Right lobe of liver (tissue), 6 donors: Measurements from ENCODE around the gene FBXO31. TPM values are rescaled to one million over a fixed set of nuclear protein-coding genes. Genes with fewer than 3 reads are reported as not detected.

Experiments
- ATAC-seq, 4 donors: fragments of 200-7000 bp; cut with Tn5 transposase; one replicate each; pipeline ENCODE4 v1.9.1; 2020; ENCODE audit warnings: mild to moderate bottlenecking in 4 of 4, moderate library complexity in 4 of 4
- DNase-seq, 3 donors: peaks; one replicate each; pipeline ENCODE4 v3.0.0-alpha.2; 2020
- H3K27ac ChIP-seq, 3 donors: fragments of 200-600 bp; one replicate each; pipeline ENCODE4 v1.8.0; 2022
- H3K27me3 ChIP-seq, 2 donors: fragments of 200-600 bp; one replicate each; pipeline ENCODE4 v1.8.0; 2022
- H3K36me3 ChIP-seq, 4 donors: fragments of 200-600 bp; sonication (generic) in 1 of 4; one replicate each; pipeline versions ENCODE4 v1.5.1 to v1.8.0; 2017 to 2022; ENCODE audit warnings: control low read depth in 1 of 4
- H3K4me1 ChIP-seq, 4 donors: fragments of 200-600 bp; sonication (generic) in 1 of 4; one replicate each; pipeline versions ENCODE4 v1.5.1 to v1.8.0; 2017 to 2022; ENCODE audit warnings: control low read depth in 1 of 4
- H3K4me3 ChIP-seq, 3 donors: fragments of 200-600 bp; one replicate each; pipeline ENCODE4 v1.8.0; 2022
- H3K9me3 ChIP-seq, 4 donors: fragments of 200-600 bp; sonication (generic) in 1 of 4; one replicate each; pipeline versions ENCODE4 v1.5.1 to v1.8.0; 2017 to 2022; ENCODE audit warnings: control low read depth in 1 of 4
- POLR2A ChIP-seq: fragments of 450-650 bp; IDR thresholded peaks from one replicate; pipeline ENCODE4 v1.6.1; 2017; ENCODE audit warnings: antibody characterized with exemption, mild to moderate bottlenecking
- WGBS: methylation state at CpG from one replicate; pipeline ENCODE4 v1.1.6; 2018; ENCODE audit warnings: low coverage, low lambda C conversion rate; ENCODE audit not compliant: insufficient coverage; ENCODE audit errors: missing lambda C conversion rate; 5-methylcytosine and 5-hydroxymethylcytosine counted together
- intact Hi-C, 2 donors: fragments of 100-400 bp; cut with DNase I; formaldehyde crosslinking; loops; one replicate each; pipeline versions ENCODE4 v1.11.2 to v1.14.1; 2022
- total RNA-seq, 6 experiments: library from RNA; depleted of rRNA in 2 of 6; stranded (reverse); fragments of >200 nt in 2 of 6; fragmentation: NEBNext Ultra II Directional in 3 of 6; extraction: Animal tissue kit (Norgen Biotek cat#: 25700) in 3 of 6; gene quantifications; one replicate each; pipeline versions ENCODE4 v1.1.0 to v1.2.4, GENCODE V29; 2016 to 2023
- TF ChIP-seq, protein P1 (sequence below), 4 donors: fragments of 200-600 bp in 3 of 4; fragments of 450-650 bp in 1 of 4; IDR thresholded peaks; one replicate each; pipeline versions ENCODE4 v1.5.1 to v1.8.0; 2016 to 2022; ENCODE audit warnings: antibody characterized with exemption in 4 of 4, mild to moderate bottlenecking in 2 of 4
- donor health status: DM: no; HTN: yes; CAD: no.
- donor health status: DM: no; HTN: no; CAD: no.
- donor health status: DM: no; HTN: no; CAD: no.
- donor health status: DM: no; HTN: yes; CAD: no.
- donor health status: DM: no; HTN: yes; CAD: no.

The FBXO31 gene
- total RNA-seq, 6 experiments from 2014 or later: 20.6 to 56.9 (median 31.1) TPM

- DNase-seq (peak in 1 of 3 donors; percentile 39), ATAC-seq (no peak)
- no CpG with 5 or more reads among the region's 7 CpGs for WGBS
- Histone ChIP-seq H3K9me3 (no peaks in the 10 kb centered on the region), H3K4me1 (no peaks in the 10 kb centered on the region), H3K36me3 (no peaks in the 10 kb centered on the region), H3K27ac (no peak overlapping the region), H3K27me3 (no peaks in the 10 kb centered on the region), H3K4me3 (no peak overlapping the region)
- intact Hi-C loops: no loop called here
- TF ChIP-seq, protein P1, sequence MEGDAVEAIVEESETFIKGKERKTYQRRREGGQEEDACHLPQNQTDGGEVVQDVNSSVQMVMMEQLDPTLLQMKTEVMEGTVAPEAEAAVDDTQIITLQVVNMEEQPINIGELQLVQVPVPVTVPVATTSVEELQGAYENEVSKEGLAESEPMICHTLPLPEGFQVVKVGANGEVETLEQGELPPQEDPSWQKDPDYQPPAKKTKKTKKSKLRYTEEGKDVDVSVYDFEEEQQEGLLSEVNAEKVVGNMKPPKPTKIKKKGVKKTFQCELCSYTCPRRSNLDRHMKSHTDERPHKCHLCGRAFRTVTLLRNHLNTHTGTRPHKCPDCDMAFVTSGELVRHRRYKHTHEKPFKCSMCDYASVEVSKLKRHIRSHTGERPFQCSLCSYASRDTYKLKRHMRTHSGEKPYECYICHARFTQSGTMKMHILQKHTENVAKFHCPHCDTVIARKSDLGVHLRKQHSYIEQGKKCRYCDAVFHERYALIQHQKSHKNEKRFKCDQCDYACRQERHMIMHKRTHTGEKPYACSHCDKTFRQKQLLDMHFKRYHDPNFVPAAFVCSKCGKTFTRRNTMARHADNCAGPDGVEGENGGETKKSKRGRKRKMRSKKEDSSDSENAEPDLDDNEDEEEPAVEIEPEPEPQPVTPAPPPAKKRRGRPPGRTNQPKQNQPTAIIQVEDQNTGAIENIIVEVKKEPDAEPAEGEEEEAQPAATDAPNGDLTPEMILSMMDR (IDR thresholded peaks at IDR 0.05): no peak
- no peak for TF ChIP-seq POLR2A
Observed at GRCh38 chr16:87303431-87303930, 80.1 kb downstream of the FBXO31 start.

DNA sequence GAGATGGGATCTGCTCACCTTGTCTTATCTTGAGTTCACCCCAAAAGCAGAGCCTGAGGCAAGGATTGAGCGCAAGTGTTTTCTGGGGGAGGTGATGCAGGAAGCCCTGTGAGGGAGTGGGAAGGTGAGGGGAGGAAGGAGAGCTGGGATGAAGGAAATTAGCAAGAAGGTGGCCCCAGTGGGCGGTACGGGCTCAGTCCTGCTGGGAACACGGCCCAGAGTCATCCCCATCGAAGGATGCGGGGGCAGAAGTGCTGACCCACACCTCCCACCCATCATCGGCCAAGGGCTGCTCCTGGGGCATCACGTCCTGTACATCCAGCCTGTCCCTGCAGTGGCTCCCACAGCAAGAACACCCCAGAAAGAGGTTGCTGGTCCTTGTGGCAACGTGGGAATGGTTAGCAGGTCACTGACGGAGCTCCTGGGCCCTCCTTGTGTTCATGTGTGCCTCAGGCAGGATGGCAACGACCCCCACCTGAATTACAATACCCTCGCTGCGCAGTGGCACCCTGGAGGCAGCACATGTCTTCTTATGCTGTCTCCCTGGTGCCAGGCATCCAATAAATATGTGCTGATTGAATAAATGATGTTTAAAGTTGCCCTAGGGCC, 84.6 kb downstream of the FBXO31 start:
- WGBS: 0% methylated on average over 1 of the region's 13 CpGs
- intact Hi-C loops: no loop called here
- no peak overlapping the region for H3K4me3 ChIP-seq
- ATAC-seq: no peak
- no peaks in the 10 kb centered on the region for H3K4me1 ChIP-seq
- H3K27me3 ChIP-seq: no peaks in the 10 kb centered on the region
- no peak overlapping the region for H3K27ac ChIP-seq
- H3K9me3 ChIP-seq: no peaks in the 10 kb centered on the region
- no peak for TF ChIP-seq POLR2A
- TF ChIP-seq, protein P1 (IDR thresholded peaks at IDR 0.05): no peak
- no peaks in the 10 kb centered on the region for H3K36me3 ChIP-seq
- peak in 1 of 3 donors; percentile 29 for DNase-seq

- intact Hi-C loops: no loop called here
- DNase-seq: peak in 1 of 3 donors; percentile 51
Observed at GRCh38 chr16:87297918-87298631, 85.5 kb downstream of the FBXO31 start.

GRCh38 chr16:87297407-87297806, 86.2 kb downstream of the FBXO31 start:
- no peaks in the 10 kb centered on the region for H3K4me1 ChIP-seq
- no peak overlapping the region for H3K4me3 ChIP-seq
- no peaks in the 10 kb centered on the region for H3K27me3 ChIP-seq
- H3K27ac ChIP-seq: no peak overlapping the region
- H3K36me3 ChIP-seq: no peaks in the 10 kb centered on the region
- 100% methylated on average over 1 of the region's 5 CpGs for WGBS
- intact Hi-C loops: no loop called here
- TF ChIP-seq POLR2A: no peak
- TF ChIP-seq, protein P1 (IDR thresholded peaks at IDR 0.05): no peak
- ATAC-seq (peak in 1 of 4 donors; percentile 12), DNase-seq (peak in 1 of 3 donors; percentile 45)
- H3K9me3 ChIP-seq: no peaks in the 10 kb centered on the region

More at GRCh38 chr16:87297918-87298631, 85.5 kb downstream of the FBXO31 start:
- Histone ChIP-seq H3K4me3 (no peak overlapping the region), H3K4me1 (no peaks in the 10 kb centered on the region), H3K9me3 (no peaks in the 10 kb centered on the region), H3K27ac (no peak overlapping the region), H3K36me3 (no peaks in the 10 kb centered on the region), H3K27me3 (no peaks in the 10 kb centered on the region)
- 36% methylated on average over 7 of the region's 15 CpGs for WGBS
- no peak for TF ChIP-seq POLR2A
- TF ChIP-seq, protein P1 (IDR thresholded peaks at IDR 0.05): peak; percentile 13 to 54 (median 51)
- peak; percentile 22 to 45 (median 30) for ATAC-seq
